Neuronal stem cell (in vitro differentiated cells): ENCODE measurements around the gene REST.
"Not testable (repeated sequence)": the region's sequence is repeated elsewhere in the genome, so short reads cannot be mapped to it uniquely, and the experiment has no call there.

Experiments
- DNase-seq: peaks from one replicate; pipeline ENCODE4 v3.0.0-alpha.2; 2013; ENCODE audit warnings: low spot score
- H2AFZ ChIP-seq: one replicate; pipeline ENCODE4 v1.6.1; 2013; ENCODE audit warnings: mild to moderate bottlenecking, low read length, inconsistent platforms
- H2AK5ac ChIP-seq: 2 replicates; pipeline ENCODE4 v1.6.1; 2013; ENCODE audit warnings: low read depth, mild to moderate bottlenecking, inconsistent platforms, low read length, moderate library complexity, mixed read lengths
- H2BK120ac ChIP-seq: 2 replicates; pipeline ENCODE4 v1.6.1; 2013; ENCODE audit warnings: low read depth, mild to moderate bottlenecking, inconsistent platforms, low read length, moderate library complexity, mixed read lengths
- H2BK12ac ChIP-seq: one replicate; pipeline ENCODE4 v1.6.1; 2013; ENCODE audit warnings: low read length, inconsistent platforms
- H2BK15ac ChIP-seq: 2 replicates; pipeline ENCODE4 v1.6.1; 2013; ENCODE audit warnings: mild to moderate bottlenecking, low read length, inconsistent platforms, mixed read lengths
- H2BK5ac ChIP-seq: one replicate; pipeline ENCODE4 v1.6.1; 2013; ENCODE audit warnings: inconsistent platforms, mild to moderate bottlenecking, low read length, moderate library complexity
- H3K14ac ChIP-seq: one replicate; pipeline ENCODE4 v1.6.1; 2013; ENCODE audit warnings: low read length, inconsistent platforms
- H3K18ac ChIP-seq: 2 replicates; pipeline ENCODE4 v1.6.1; 2013; ENCODE audit warnings: low read length, inconsistent platforms
- H3K23ac ChIP-seq: 2 replicates; pipeline ENCODE4 v1.6.1; 2013; ENCODE audit warnings: low read depth, mild to moderate bottlenecking, mixed read lengths, low read length, inconsistent platforms; ENCODE audit not compliant: poor library complexity
- H3K27ac ChIP-seq: replicated peaks from 3 replicates; pipeline ENCODE4 v1.5.1; 2013; ENCODE audit warnings: low read length, inconsistent platforms
- H3K27me3 ChIP-seq, 3 experiments: 2 replicates each; pipeline ENCODE4 v1.6.1; 2013; ENCODE audit warnings: low read length in 3 of 3, mild to moderate bottlenecking in 2 of 3, inconsistent platforms in 1 of 3, low read depth in 1 of 3, mixed read lengths in 1 of 3, moderate library complexity in 1 of 3; ENCODE audit not compliant: control insufficient read depth in 3 of 3, insufficient read depth in 3 of 3
- H3K36me3 ChIP-seq, 2 donors: replicated peaks in 1 of 2; 2 replicates each; pipeline ENCODE4 v1.6.1; 2013; ENCODE audit warnings: low read length in 2 of 2; ENCODE audit not compliant: control insufficient read depth in 2 of 2, insufficient read depth in 2 of 2
- H3K4ac ChIP-seq: 2 replicates; pipeline ENCODE4 v1.6.1; 2013; ENCODE audit warnings: inconsistent platforms, mild to moderate bottlenecking, low read length, moderate library complexity
- H3K4me1 ChIP-seq, 2 donors: 1 replicate in 1 of 2; 2 replicates in 1 of 2; pipeline ENCODE4 v1.6.1; 2013; ENCODE audit warnings: low read length in 2 of 2, low read depth in 1 of 2; ENCODE audit not compliant: control insufficient read depth in 2 of 2, insufficient read depth in 1 of 2
- H3K4me2 ChIP-seq: one replicate; pipeline ENCODE4 v1.6.1; 2013; ENCODE audit warnings: mild to moderate bottlenecking, low read length, inconsistent platforms; ENCODE audit not compliant: insufficient read depth, poor library complexity, severe bottlenecking
- H3K4me3 ChIP-seq, 2 donors: 2 replicates each; pipeline ENCODE4 v1.5.1; 2013; ENCODE audit warnings: low read length in 2 of 2, mild to moderate bottlenecking in 2 of 2, inconsistent platforms in 1 of 2, moderate library complexity in 1 of 2
- H3K79me1 ChIP-seq: one replicate; pipeline ENCODE4 v1.6.1; 2013; ENCODE audit warnings: low read depth, mild to moderate bottlenecking, inconsistent platforms, low read length, moderate library complexity
- H3K9ac ChIP-seq: one replicate; pipeline ENCODE4 v1.6.1; 2013; ENCODE audit warnings: mild to moderate bottlenecking, low read depth, low read length, inconsistent platforms; ENCODE audit not compliant: poor library complexity
- H3K9me3 ChIP-seq, 2 donors: replicated peaks in 1 of 2; 2 replicates each; pipeline versions ENCODE3 to v1.6.1; 2013; ENCODE audit warnings: low read length in 2 of 2, mild to moderate bottlenecking in 2 of 2, inconsistent platforms in 1 of 2, low read depth in 1 of 2, mixed read lengths in 1 of 2, moderate library complexity in 1 of 2; ENCODE audit not compliant: control insufficient read depth in 2 of 2, insufficient read depth in 1 of 2
- H4K8ac ChIP-seq: one replicate; pipeline ENCODE4 v1.6.1; 2013; ENCODE audit warnings: low read depth, mild to moderate bottlenecking, inconsistent platforms, low read length, moderate library complexity
- H4K91ac ChIP-seq: one replicate; pipeline ENCODE4 v1.6.1; 2013; ENCODE audit warnings: low read length, low read depth, mild to moderate bottlenecking, inconsistent platforms; ENCODE audit not compliant: poor library complexity
- WGBS, 2 donors: extraction: QIAGEN DNeasy Blood & Tissue Kit; methylation state at CpG; one replicate each; pipeline ENCODE4 v1.1.7; 2013; ENCODE audit warnings: missing lambda C conversion rate in 2 of 2, mixed read lengths in 1 of 2; ENCODE audit not compliant: insufficient read length in 2 of 2, insufficient replicate concordance in 1 of 2; ENCODE audit errors: extremely low coverage in 2 of 2; 5-methylcytosine and 5-hydroxymethylcytosine counted together

REST gene

GRCh38 chr4:56900186-56900585 lies 7.5 kb upstream of the REST start:
- not testable (repeated sequence) for H3K18ac ChIP-seq, H2BK15ac ChIP-seq, H4K8ac ChIP-seq, H2BK120ac ChIP-seq, H3K36me3 ChIP-seq, H3K9me3 ChIP-seq, H3K4me2 ChIP-seq, H3K4ac ChIP-seq, H3K14ac ChIP-seq, H2AFZ ChIP-seq, H3K9ac ChIP-seq, H3K23ac ChIP-seq, H3K4me1 ChIP-seq, H2BK12ac ChIP-seq, H3K27me3 ChIP-seq, H2AK5ac ChIP-seq, H3K79me1 ChIP-seq, H4K91ac ChIP-seq, DNase-seq, H3K27ac ChIP-seq, H2BK5ac ChIP-seq, H3K4me3 ChIP-seq
- WGBS, 2 donors: no CpG with 5 or more reads among the region's 5 CpGs

GRCh38 chr4:56902703-56903102 lies 5.0 kb upstream of the REST start:
- H4K8ac ChIP-seq: no peak overlapping the region
- no peak overlapping the region for H3K27ac ChIP-seq
- no peak overlapping the region for H2BK5ac ChIP-seq
- peaks cover 4 to 6% of the 10 kb centered on the region in 2 donors for H3K4me1 ChIP-seq
- no peak overlapping the region for H3K23ac ChIP-seq
- H3K79me1 ChIP-seq: no peaks in the 10 kb centered on the region
- H3K9ac ChIP-seq: no peak overlapping the region
- no peak overlapping the region for H3K4ac ChIP-seq
- no peak overlapping the region for H2BK12ac ChIP-seq
- H2AK5ac ChIP-seq: no peak overlapping the region
- WGBS, 2 donors: no CpG with 5 or more reads among the region's 3 CpGs
- H4K91ac ChIP-seq: no peak overlapping the region
- H3K9me3 ChIP-seq: no peaks in the 10 kb centered on the region
- H3K36me3 ChIP-seq: no peaks in the 10 kb centered on the region
- peaks cover 0 to 12% (median 9%) of the 10 kb centered on the region in 3 experiments for H3K27me3 ChIP-seq
- no peak overlapping the region for H3K14ac ChIP-seq
- DNase-seq: no peak
- no peak overlapping the region for H2BK15ac ChIP-seq
- H3K4me2 ChIP-seq: no peak overlapping the region
- no peak overlapping the region for H2AFZ ChIP-seq
- H2BK120ac ChIP-seq: no peak overlapping the region
- H3K4me3 ChIP-seq: no peak overlapping the region
- H3K18ac ChIP-seq: no peak overlapping the region

- Histone ChIP-seq H3K9ac (no peak overlapping the region), H3K79me1 (no peaks in the 10 kb centered on the region), H3K27ac (no peak overlapping the region), H3K9me3 (no peaks in the 10 kb centered on the region), H3K4me2 (no peak overlapping the region), H4K91ac (no peak overlapping the region), H2BK12ac (no peak overlapping the region), H4K8ac (no peak overlapping the region), H3K23ac (no peak overlapping the region), H2BK5ac (no peak overlapping the region), H3K4ac (no peak overlapping the region), H2BK120ac (no peak overlapping the region), H2AK5ac (no peak overlapping the region), H3K4me1 (peaks cover 8 to 11% of the 10 kb centered on the region in 2 donors), H3K14ac (no peak overlapping the region), H3K27me3 (peaks cover 0 to 12% (median 9%) of the 10 kb centered on the region in 3 experiments), H3K18ac (no peak overlapping the region), H3K4me3 (no peak overlapping the region), H2BK15ac (no peak overlapping the region), H2AFZ (no peak overlapping the region), H3K36me3 (peaks cover 0 to 2% of the 10 kb centered on the region in 2 donors)
- WGBS, 2 donors: no CpG with 5 or more reads among the region's 1 CpG
- no peak for DNase-seq
Measured at GRCh38 chr4:56905796-56906195, 1.9 kb upstream of the REST start.

GRCh38 chr4:56906489-56907393 lies 959 bp upstream of the REST start:
- Histone ChIP-seq H3K4me1 (peaks cover 13 to 16% of the 10 kb centered on the region in 2 donors), H3K36me3 (peaks cover 0 to 12% of the 10 kb centered on the region in 2 donors), H2BK120ac (no peak overlapping the region), H3K79me1 (peaks cover 2% of the 10 kb centered on the region), H2AFZ (peak overlapping the region; percentile 91), H3K27me3 (peaks cover 0 to 12% (median 9%) of the 10 kb centered on the region in 3 experiments), H2BK5ac (no peak overlapping the region), H2BK15ac (no peak overlapping the region), H4K8ac (no peak overlapping the region), H2AK5ac (no peak overlapping the region), H3K27ac (no peak overlapping the region), H3K18ac (no peak overlapping the region), H3K4me2 (no peak overlapping the region), H3K14ac (no peak overlapping the region), H3K4ac (no peak overlapping the region), H3K4me3 (peak overlapping the region in 1 of 2 donors; percentile 73), H3K9me3 (no peaks in the 10 kb centered on the region), H3K9ac (no peak overlapping the region), H2BK12ac (no peak overlapping the region), H3K23ac (no peak overlapping the region), H4K91ac (no peak overlapping the region)
- WGBS, 2 donors: no CpG with 5 or more reads among the region's 19 CpGs
- peak; percentile 9 for DNase-seq
